Measurements from ENCODE around the gene SEZ6L2. TPM values are rescaled to one million over a fixed set of nuclear protein-coding genes. Genes with fewer than 3 reads are reported as not detected.
A peak's percentile ranks its signal among the peaks of the same experiment; 100 is the strongest.
"Not testable (repeated sequence)": the region's sequence is repeated elsewhere in the genome, so short reads cannot be mapped to it uniquely, and the experiment has no call there.

The SEZ6L2 gene
- total RNA-seq, 1 donor from 2014 or later, result 176 TPM

- DNase-seq, result no peak
- Mint-ChIP-seq H3K9me3 (ENCODE audit: unreplicated experiment) (peaks cover 5% of the 10 kb centered on the region), H3K27ac (ENCODE audit: unreplicated experiment) (peak overlapping the region; percentile 22), H3K4me3 (ENCODE audit: unreplicated experiment) (no peak overlapping the region), H3K4me1 (ENCODE audit: low read depth, unreplicated experiment) (peaks cover 13% of the 10 kb centered on the region), H3K27me3 (ENCODE audit: unreplicated experiment) (peaks cover 6% of the 10 kb centered on the region), H3K36me3 (ENCODE audit: unreplicated experiment) (peaks cover 4% of the 10 kb centered on the region)
- TF ChIP-seq CTCF (IDR thresholded peaks at IDR 0.05; ENCODE audit: partially characterized antibody, unreplicated experiment), result no peak
Observed at GRCh38 chr16:29894352-29894751, 5.0 kb downstream of the SEZ6L2 start.

- Mint-ChIP-seq H3K27me3 (ENCODE audit: unreplicated experiment) (peaks cover 6% of the 10 kb centered on the region), H3K4me3 (ENCODE audit: unreplicated experiment) (no peak overlapping the region), H3K36me3 (ENCODE audit: unreplicated experiment) (peaks cover 4% of the 10 kb centered on the region), H3K9me3 (ENCODE audit: unreplicated experiment) (peaks cover 5% of the 10 kb centered on the region), H3K27ac (ENCODE audit: unreplicated experiment) (no peak overlapping the region), H3K4me1 (ENCODE audit: low read depth, unreplicated experiment) (peaks cover 12% of the 10 kb centered on the region)
- no peak for DNase-seq
- no peak for TF ChIP-seq CTCF (IDR thresholded peaks at IDR 0.05; ENCODE audit: partially characterized antibody, unreplicated experiment)
Observed at GRCh38 chr16:29893553-29893952, 5.8 kb downstream of the SEZ6L2 start.

GRCh38 chr16:29892458-29892813, 6.9 kb downstream of the SEZ6L2 start:
- Mint-ChIP-seq H3K4me1 (ENCODE audit: low read depth, unreplicated experiment) (peaks cover 6% of the 10 kb centered on the region), H3K27me3 (ENCODE audit: unreplicated experiment) (peaks cover 2% of the 10 kb centered on the region), H3K27ac (ENCODE audit: unreplicated experiment) (no peak overlapping the region), H3K9me3 (ENCODE audit: unreplicated experiment) (peaks cover 3% of the 10 kb centered on the region), H3K4me3 (ENCODE audit: unreplicated experiment) (no peak overlapping the region), H3K36me3 (ENCODE audit: unreplicated experiment) (peaks cover 3% of the 10 kb centered on the region)
- no peak for TF ChIP-seq CTCF (IDR thresholded peaks at IDR 0.05; ENCODE audit: partially characterized antibody, unreplicated experiment)
- no peak for DNase-seq

GRCh38 chr16:29891525-29892457, 7.6 kb downstream of the SEZ6L2 start:
- Mint-ChIP-seq H3K4me3 (ENCODE audit: unreplicated experiment) (no peak overlapping the region), H3K27ac (ENCODE audit: unreplicated experiment) (no peak overlapping the region), H3K4me1 (ENCODE audit: low read depth, unreplicated experiment) (peaks cover 3% of the 10 kb centered on the region), H3K27me3 (ENCODE audit: unreplicated experiment) (no peaks in the 10 kb centered on the region), H3K9me3 (ENCODE audit: unreplicated experiment) (no peaks in the 10 kb centered on the region), H3K36me3 (ENCODE audit: unreplicated experiment) (no peaks in the 10 kb centered on the region)
- no peak for DNase-seq
- TF ChIP-seq CTCF (IDR thresholded peaks at IDR 0.05; ENCODE audit: partially characterized antibody, unreplicated experiment), result no peak

GRCh38 chr16:29889372-29889771, 10.0 kb downstream of the SEZ6L2 start:
- not testable (repeated sequence) for H3K27me3 Mint-ChIP-seq (ENCODE audit: unreplicated experiment); H3K9me3 Mint-ChIP-seq (ENCODE audit: unreplicated experiment); DNase-seq; H3K4me1 Mint-ChIP-seq (ENCODE audit: low read depth, unreplicated experiment); H3K27ac Mint-ChIP-seq (ENCODE audit: unreplicated experiment); H3K36me3 Mint-ChIP-seq (ENCODE audit: unreplicated experiment); H3K4me3 Mint-ChIP-seq (ENCODE audit: unreplicated experiment)
